Measurements from ENCODE around the gene LARGE1. TPM values are rescaled to one million over a fixed set of nuclear protein-coding genes. Genes with fewer than 3 reads are reported as not detected.

LARGE1 gene
- total and polyA plus RNA-seq, 10 donors, result 1.9 to 35.8 (median 22.8) TPM

GRCh38 chr22:33657670-33658069 is 262.6 kb downstream of the LARGE1 start:
- Histone ChIP-seq H3K4me3 (no peak overlapping the region), H3K27ac (no peak overlapping the region), H3K36me3 (no peaks in the 10 kb centered on the region), H3K9me3 (peaks cover 0 to 31% (median 6%) of the 10 kb centered on the region in 8 donors), H3K4me1 (no peaks in the 10 kb centered on the region), H3K27me3 (replicated peaks in 1 of 7) (no peaks in the 10 kb centered on the region)
- 70 to 82% (median 79%) methylated on average over 8 of the region's 8 CpGs for WGBS, 5 donors
- TF ChIP-seq POLR2AphosphoS5 (IDR thresholded peaks at IDR 0.05) (no peak), POLR2A (IDR thresholded peaks at IDR 0.05) (no peak), CTCF (IDR thresholded peaks at IDR 0.05 in 8 of 11, conservative IDR thresholded peaks at IDR 0.05 in 3 of 11) (no peak)
- intact Hi-C loops (cut with DNase I; ENCODE audit: low total_unique reads), result no loop called here
- DNase-seq, result no peak

GRCh38 chr22:33656808-33657628 is 263.3 kb downstream of the LARGE1 start:
- intact Hi-C loops (cut with DNase I; ENCODE audit: low total_unique reads), result no loop called here
- Histone ChIP-seq H3K27ac (no peak overlapping the region), H3K4me1 (no peaks in the 10 kb centered on the region), H3K27me3 (replicated peaks in 1 of 7) (no peaks in the 10 kb centered on the region), H3K36me3 (no peaks in the 10 kb centered on the region), H3K9me3 (peaks cover 0 to 31% (median 6%) of the 10 kb centered on the region in 8 donors), H3K4me3 (no peak overlapping the region)
- TF ChIP-seq CTCF (IDR thresholded peaks at IDR 0.05 in 8 of 11, conservative IDR thresholded peaks at IDR 0.05 in 3 of 11) (no peak), POLR2A (IDR thresholded peaks at IDR 0.05) (no peak), POLR2AphosphoS5 (IDR thresholded peaks at IDR 0.05) (no peak)
- DNase-seq, result no peak
- WGBS, 5 donors, result 69 to 88% (median 80%) methylated on average over 8 of the region's 8 CpGs

GRCh38 chr22:33654173-33654895 is 265.9 kb downstream of the LARGE1 start:
- intact Hi-C loops (cut with DNase I; ENCODE audit: low total_unique reads), result no loop called here
- WGBS, 5 donors, result 42 to 57% (median 51%) methylated on average over 12 of the region's 12 CpGs
- Histone ChIP-seq H3K9me3 (peaks cover 0 to 41% (median 6%) of the 10 kb centered on the region in 8 donors), H3K27ac (no peak overlapping the region), H3K36me3 (peaks cover 0 to 12% (median 0%) of the 10 kb centered on the region in 6 donors), H3K4me3 (no peak overlapping the region), H3K27me3 (replicated peaks in 1 of 7) (no peaks in the 10 kb centered on the region), H3K4me1 (no peaks in the 10 kb centered on the region)
- no peak for DNase-seq
- TF ChIP-seq CTCF (IDR thresholded peaks at IDR 0.05 in 8 of 11, conservative IDR thresholded peaks at IDR 0.05 in 3 of 11), result no peak
- no peak for TF ChIP-seq POLR2A (IDR thresholded peaks at IDR 0.05)
- TF ChIP-seq POLR2AphosphoS5 (IDR thresholded peaks at IDR 0.05), result no peak

GRCh38 chr22:33653532-33654063 is 266.7 kb downstream of the LARGE1 start:
- 72 to 79% (median 74%) methylated on average over 8 of the region's 8 CpGs for WGBS, 5 donors

More at GRCh38 chr22:33653532-33654063, 266.7 kb downstream of the LARGE1 start:
- peaks cover 0 to 37% (median 6%) of the 10 kb centered on the region in 8 donors for H3K9me3 ChIP-seq
- TF ChIP-seq CTCF (IDR thresholded peaks at IDR 0.05 in 8 of 11, conservative IDR thresholded peaks at IDR 0.05 in 3 of 11), result no peak
- no peak for TF ChIP-seq POLR2AphosphoS5 (IDR thresholded peaks at IDR 0.05)
- TF ChIP-seq POLR2A (IDR thresholded peaks at IDR 0.05), result no peak
- intact Hi-C loops (cut with DNase I; ENCODE audit: low total_unique reads), result no loop called here
- H3K4me3 ChIP-seq, result no peak overlapping the region
- DNase-seq, result no peak
- H3K36me3 ChIP-seq, result peaks cover 0 to 20% (median 0%) of the 10 kb centered on the region in 6 donors
- H3K27ac ChIP-seq, result no peak overlapping the region
- no peaks in the 10 kb centered on the region for H3K27me3 ChIP-seq (replicated peaks in 1 of 7)
- H3K4me1 ChIP-seq, result no peaks in the 10 kb centered on the region
